ENCODE results near the gene ALDH2. TPM values are rescaled to one million over a fixed set of nuclear protein-coding genes. Genes with fewer than 3 reads are reported as not detected.

ALDH2 gene
- total and polyA plus RNA-seq, 2 of the 8 experiments (the other 6 are each of a cell fraction or from before 2014, with no cell fraction given), result 25.4 to 43.8 TPM

GRCh38 chr12:111768159-111768895, 1.6 kb downstream of the ALDH2 start (continued):
- TF ChIP-seq RAD21 (IDR thresholded peaks at IDR 0.05 in 1 of 2, conservative IDR thresholded peaks at IDR 0.05 in 1 of 2; ENCODE audit: low read depth in 2 of 2, low read length in 2 of 2) (no peak), RBBP5 (IDR thresholded peaks at IDR 0.05; ENCODE audit: borderline replicate concordance, low read depth, low read length) (no peak), MAX (IDR thresholded peaks at IDR 0.05) (no peak), POU5F1 (IDR thresholded peaks at IDR 0.05; ENCODE audit: low read depth, low read length) (no peak), SIN3A (conservative IDR thresholded peaks at IDR 0.05 in 1 of 2, IDR thresholded peaks at IDR 0.05 in 1 of 2; ENCODE audit: low read depth in 1 of 2, low read length in 2 of 2) (no peak), YY1 (IDR thresholded peaks at IDR 0.05; ENCODE audit: low read depth, low read length) (no peak), POLR2A (IDR thresholded peaks at IDR 0.05; ENCODE audit: control extremely low read depth in 1 of 2, low read depth in 2 of 2, low read length in 2 of 2) (no peak), TBP (IDR thresholded peaks at IDR 0.05; ENCODE audit: low read depth, low read length) (no peak), CEBPB (IDR thresholded peaks at IDR 0.05; ENCODE audit: low read depth, low read length) (no peak), JUN (IDR thresholded peaks at IDR 0.05; ENCODE audit: low read depth, low read length) (no peak)
